Fibroblast of villous mesenchyme (primary cell): ENCODE measurements around the gene RTTN. TPM values are rescaled to one million over a fixed set of nuclear protein-coding genes. Genes with fewer than 3 reads are reported as not detected.

ENCODE experiments used
- DNase-seq: peaks from one replicate; pipeline ENCODE4 v3.0.0-alpha.2; 2010; ENCODE audit warnings: low read depth
- H3K4me3 ChIP-seq: 2 replicates; pipeline ENCODE4 v1.5.1; 2011; ENCODE audit warnings: low read depth, mild to moderate bottlenecking, low read length
- CTCF ChIP-seq: IDR thresholded peaks from 2 replicates; pipeline ENCODE4 v1.5.1; 2012; ENCODE audit warnings: low read depth, mild to moderate bottlenecking, low read length; ENCODE audit not compliant: insufficient read depth
- total RNA-seq: library from RNA; depleted of rRNA; stranded (reverse); fragments of >200 nt; gene quantifications from 2 replicates; pipeline ENCODE4 v1.2.3, GENCODE V29; 2012

Gene RTTN
- total RNA-seq, 1 donor: 24.2 TPM

GRCh38 chr18:70073432-70073831, 132.1 kb downstream of the RTTN start:
- DNase-seq: no peak
- H3K4me3 ChIP-seq: no peak overlapping the region
- no peak for TF ChIP-seq CTCF

GRCh38 chr18:70072678-70073077, 132.8 kb downstream of the RTTN start:
- DNase-seq: peak; percentile 46
- TF ChIP-seq CTCF: peak; percentile 39
- no peak overlapping the region for H3K4me3 ChIP-seq

- DNase-seq: no peak
- no peak overlapping the region for H3K4me3 ChIP-seq
- TF ChIP-seq CTCF: no peak
Observed at GRCh38 chr18:70069965-70070364, 135.5 kb downstream of the RTTN start.

- DNase-seq: no peak
- H3K4me3 ChIP-seq: no peak overlapping the region
- no peak for TF ChIP-seq CTCF
Observed at GRCh38 chr18:70069382-70069781, 136.1 kb downstream of the RTTN start.

- TF ChIP-seq CTCF: no peak
- no peak overlapping the region for H3K4me3 ChIP-seq
- DNase-seq: no peak
Observed at GRCh38 chr18:70068981-70069380, 136.5 kb downstream of the RTTN start.

GRCh38 chr18:70059684-70060083, 145.8 kb downstream of the RTTN start:
- TF ChIP-seq CTCF: no peak
- DNase-seq: no peak
- H3K4me3 ChIP-seq: no peak overlapping the region

GRCh38 chr18:70058916-70059315, 146.6 kb downstream of the RTTN start:
- DNase-seq: no peak
- H3K4me3 ChIP-seq: no peak overlapping the region
- TF ChIP-seq CTCF: no peak
